ENCODE results near the gene IGDCC3.

Gene IGDCC3

DNA sequence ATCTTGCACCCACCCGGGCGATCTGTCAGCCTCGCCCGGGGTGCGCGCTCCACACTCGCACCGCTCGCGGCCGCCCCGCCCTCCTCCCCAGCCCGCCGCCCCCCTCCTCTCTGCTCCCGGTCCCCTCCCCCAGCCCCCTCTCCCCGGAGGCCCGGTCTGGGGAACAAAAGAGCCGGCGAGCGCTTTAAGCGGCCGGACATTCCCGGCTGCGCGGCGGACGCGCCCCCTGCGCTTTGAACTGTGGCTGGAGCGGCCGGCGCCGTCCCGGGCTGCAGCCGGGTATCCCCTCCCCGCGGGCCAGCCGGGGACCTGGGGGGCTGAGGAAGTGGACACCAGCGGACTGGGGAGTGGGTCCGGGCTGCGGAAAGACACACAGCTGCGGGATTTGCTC, at the start of gene IGDCC3:
Gene IGDCC3 (minus strand): TSS at position 27 of the 391 bp plus-strand sequence. CDS start 214 bp downstream, outside the sequence.
- no peak for DNase-seq

- DNase-seq: no peak
Measured at GRCh38 chr15:65426216-65426853, 48.5 kb upstream of the IGDCC3 start.

- DNase-seq: no peak
Measured at GRCh38 chr15:65424683-65425082, 46.9 kb upstream of the IGDCC3 start.

DNA sequence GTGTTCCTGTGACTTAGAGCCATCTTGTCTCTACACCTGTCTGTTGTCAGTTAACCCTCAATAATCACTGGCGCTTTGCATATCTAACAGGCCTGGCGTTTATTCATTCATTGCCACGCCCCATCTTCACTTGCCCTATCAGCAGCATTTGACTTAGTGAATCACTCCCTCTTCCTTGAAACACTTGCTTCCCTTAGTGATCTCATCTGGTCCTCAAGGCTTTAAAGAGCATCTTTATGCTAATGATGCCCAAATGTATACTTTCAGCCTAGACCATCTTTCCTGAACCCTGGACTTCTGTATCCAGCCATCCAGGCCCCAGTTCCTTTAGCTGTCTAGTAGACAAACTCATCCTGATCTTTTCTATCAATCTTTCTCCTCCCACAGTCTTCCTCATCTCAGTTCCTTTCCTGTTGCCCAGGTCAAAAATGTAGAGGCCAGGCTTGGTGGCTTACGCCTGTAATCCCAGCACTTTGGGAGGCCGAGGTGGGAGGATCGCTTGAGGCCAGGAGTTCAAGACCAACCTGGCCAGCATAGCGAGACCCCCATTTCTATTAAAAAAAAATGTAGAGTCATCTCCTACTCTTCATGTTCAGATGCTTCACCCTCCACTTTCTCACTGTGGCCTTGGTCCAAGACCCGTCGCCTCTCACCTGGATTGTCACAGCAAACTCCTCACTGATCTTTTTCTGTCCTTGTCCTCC, 46.3 kb upstream of the IGDCC3 start:
- no peak for DNase-seq

GRCh38 chr15:65423150-65423975, 45.6 kb upstream of the IGDCC3 start:
- DNase-seq: no peak

GRCh38 chr15:65421360-65422215, 43.8 kb upstream of the IGDCC3 start:
- no peak for DNase-seq

DNA sequence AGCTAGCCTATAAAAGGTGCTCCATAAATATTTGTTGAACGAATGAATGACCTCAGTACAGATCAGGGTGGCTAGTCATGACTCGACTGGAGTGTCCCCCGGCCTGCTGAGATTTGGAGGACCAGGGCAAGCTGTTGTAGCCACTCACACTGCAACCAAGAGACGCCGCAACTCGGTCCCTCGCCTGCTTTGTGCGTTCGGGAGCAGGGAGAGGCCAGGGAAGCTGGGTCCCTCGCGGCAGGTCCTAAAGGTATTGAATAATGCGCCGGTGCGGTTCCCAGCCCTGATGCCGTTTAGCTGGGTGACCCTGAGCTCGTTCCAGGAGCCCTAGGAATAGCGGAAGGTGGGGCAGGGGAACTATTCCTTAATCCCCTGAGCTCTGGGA, 43.2 kb upstream of the IGDCC3 start:
- no peak for DNase-seq

- no peak for DNase-seq
Measured at GRCh38 chr15:65418596-65418995, 40.8 kb upstream of the IGDCC3 start.

- no peak for DNase-seq
Measured at GRCh38 chr15:65416845-65417416, 39.1 kb upstream of the IGDCC3 start.

DNA sequence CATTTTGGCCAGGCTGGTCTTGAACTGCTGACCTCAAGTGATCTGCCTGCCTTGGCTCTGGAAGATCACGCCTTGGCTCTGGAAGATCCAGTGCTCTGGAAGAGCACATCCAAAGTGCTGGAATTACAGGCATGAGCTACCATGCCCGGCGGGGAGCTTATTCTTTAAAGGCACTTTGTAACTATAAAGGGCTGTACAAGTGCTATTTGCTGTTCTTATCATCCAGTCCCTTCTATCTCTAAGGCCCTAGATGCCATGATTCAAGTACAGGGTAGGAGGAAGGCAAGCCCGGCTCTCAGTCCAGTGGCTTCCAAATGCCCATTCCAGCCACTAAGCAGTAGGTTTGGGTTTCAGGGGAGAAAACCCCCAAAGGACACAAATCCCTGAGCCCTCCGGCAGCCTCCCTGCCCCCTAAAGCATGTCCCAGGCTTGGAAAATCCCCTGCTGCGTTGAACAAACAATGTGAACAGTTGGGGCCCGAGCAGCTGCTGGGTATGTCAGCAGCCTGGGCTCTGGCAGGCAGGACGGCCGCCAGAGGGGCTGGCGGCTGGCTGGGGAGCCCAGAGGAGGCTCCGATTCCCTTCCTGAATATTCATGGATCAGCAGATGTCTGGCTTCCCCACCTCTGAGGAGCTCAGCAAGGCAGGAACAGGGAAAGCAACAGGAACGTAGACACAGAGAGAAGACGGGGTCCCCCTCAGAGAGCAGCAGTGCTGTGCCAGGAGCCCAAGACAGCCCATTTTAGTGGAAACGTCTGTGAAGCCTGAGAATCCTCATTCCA, 37.2 kb upstream of the IGDCC3 start:
- no peak for DNase-seq

DNA sequence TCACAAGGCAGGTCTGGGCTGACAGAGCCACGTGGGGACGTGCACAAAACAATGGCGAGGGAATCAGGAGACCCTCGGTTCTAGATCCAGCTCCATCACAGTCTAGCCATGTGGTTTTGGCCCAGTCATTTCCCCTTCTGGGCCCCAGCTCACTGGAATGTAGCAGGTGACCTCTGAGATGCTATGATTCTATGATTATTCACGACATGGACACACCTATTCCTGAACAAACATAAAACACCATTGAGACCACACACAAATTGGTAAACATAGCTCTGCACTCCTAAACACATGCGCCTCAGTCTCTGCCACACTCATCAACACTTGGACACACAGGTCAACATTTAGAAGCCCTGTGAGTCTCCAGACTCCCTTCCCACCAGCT, 36.0 kb upstream of the IGDCC3 start:
- DNase-seq: no peak

- DNase-seq: no peak
Measured at GRCh38 chr15:65413051-65413759, 35.4 kb upstream of the IGDCC3 start.

DNA sequence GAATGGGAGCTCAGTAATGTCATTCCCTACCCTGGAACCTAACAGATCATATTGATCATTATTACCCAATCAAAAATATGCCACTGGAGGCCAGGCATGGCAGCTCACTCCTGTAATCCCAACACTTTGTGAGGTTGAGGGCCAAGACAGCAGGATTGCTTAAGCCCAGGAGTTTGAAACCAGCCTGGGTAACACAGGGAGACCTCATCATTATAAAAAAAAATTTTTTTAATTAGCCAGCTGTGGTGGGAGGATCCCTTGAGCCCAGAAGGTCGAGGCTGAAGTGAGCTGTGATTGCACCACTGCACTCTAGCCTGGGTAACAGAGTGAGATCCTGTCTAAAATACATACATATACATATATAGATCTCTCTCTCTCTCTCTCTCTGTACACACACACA, 34.8 kb upstream of the IGDCC3 start:
- no peak for DNase-seq

DNA sequence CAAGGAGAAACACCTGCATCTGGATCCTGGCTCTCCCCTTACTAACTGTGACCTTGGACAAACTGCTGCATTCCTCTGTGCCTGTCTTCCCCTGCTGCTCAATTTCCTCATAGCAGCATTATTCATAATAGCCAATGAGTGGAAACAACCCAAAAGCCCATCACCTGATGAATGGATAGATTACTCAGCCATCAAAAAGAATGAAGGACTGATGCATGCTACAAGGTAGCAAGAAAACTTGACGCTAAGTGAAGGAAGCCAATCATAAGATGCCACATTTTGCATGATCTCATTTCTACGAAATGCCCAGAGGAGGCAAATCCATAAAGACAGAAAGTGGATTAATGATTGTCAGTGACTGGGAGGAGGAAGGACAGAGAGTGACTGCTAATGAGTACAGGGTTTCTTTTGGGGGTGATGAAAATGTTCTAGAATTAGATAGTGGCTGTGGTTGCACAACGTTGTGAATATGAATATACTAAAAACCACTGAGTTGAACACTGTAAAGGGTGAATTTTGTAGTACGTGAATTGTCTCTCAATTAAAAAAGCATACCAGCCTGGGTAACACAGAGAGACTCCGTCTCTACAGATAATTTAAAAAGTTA, 33.8 kb upstream of the IGDCC3 start:
- no peak for DNase-seq

DNA sequence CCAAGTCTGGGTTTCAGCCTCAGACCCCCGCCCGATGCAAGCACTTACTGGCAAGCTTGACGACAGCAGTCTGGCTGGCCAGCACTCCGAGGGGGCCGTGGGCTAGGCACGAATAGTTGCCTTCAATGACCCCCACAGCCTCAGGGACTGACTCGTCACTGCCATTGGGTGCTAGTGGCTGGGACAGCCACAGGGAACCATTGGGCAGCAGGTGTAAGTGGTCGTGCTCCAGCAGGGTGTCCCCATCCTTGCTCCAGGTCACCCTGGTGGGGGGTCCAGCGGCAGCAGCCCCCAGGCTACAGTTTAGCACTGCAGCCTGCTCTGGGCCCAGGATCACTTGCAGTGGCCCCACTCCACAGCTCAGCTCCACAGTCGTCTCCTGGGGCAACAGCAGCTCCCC, 33.2 kb upstream of the IGDCC3 start:
- no peak for DNase-seq

DNA sequence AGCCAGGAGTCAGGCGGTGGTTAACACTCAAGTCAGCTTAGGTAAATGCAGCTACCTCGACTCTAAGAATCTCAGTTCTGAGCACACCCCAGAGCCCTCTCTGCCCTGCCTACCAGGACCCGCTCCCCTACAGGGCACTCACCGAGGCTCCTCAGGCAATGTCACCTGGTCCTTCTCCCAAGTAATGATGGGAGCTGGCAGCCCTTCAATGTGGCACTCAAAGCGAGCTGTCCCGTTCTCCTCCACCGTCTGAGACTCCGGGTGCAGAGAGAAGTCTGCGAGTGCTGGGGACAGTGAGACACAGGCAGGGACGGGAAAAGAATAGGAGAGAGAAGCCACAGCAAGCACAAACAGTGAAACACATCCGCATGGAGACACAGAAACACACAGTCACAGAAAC, 32.2 kb upstream of the IGDCC3 start:
- no peak for DNase-seq

- no peak for DNase-seq
Measured at GRCh38 chr15:65409036-65409631, 31.3 kb upstream of the IGDCC3 start.

- DNase-seq: no peak
Measured at GRCh38 chr15:65408324-65409035, 30.7 kb upstream of the IGDCC3 start.

DNA sequence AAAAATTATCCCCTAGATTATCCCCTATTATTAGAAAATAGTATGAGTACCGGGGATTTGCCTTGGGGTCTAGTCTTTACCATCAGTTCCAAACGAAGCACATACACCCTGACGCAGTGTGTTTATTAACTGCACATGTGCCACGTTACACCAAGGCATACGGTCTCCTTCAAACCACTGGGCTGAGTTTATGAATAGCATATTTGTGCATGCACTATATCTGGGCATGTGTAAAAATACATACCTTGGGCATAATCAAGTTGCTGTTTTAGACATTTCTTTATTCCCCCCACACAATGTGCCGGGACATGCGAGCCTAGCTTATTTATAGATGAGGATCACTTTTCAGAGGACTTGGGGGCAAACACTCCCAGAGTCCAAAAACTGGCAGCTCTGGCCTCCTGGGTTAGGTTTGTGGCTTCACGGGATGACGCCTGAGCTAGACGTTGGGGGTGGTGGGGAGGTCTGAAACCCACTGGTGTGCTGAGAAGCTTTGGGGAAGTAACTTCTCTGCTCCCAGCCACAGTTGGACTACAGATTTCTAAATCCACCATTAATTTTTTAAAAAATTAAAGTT, 28.7 kb upstream of the IGDCC3 start:
- no peak for DNase-seq

Data from NCI-H1048 (cell line).